ENCODE results near the gene KIRREL3. TPM values are rescaled to one million over a fixed set of nuclear protein-coding genes. Genes with fewer than 3 reads are reported as not detected.

Gene KIRREL3
- total RNA-seq, 1 donor from 2014 or later: 0.24 TPM

DNA sequence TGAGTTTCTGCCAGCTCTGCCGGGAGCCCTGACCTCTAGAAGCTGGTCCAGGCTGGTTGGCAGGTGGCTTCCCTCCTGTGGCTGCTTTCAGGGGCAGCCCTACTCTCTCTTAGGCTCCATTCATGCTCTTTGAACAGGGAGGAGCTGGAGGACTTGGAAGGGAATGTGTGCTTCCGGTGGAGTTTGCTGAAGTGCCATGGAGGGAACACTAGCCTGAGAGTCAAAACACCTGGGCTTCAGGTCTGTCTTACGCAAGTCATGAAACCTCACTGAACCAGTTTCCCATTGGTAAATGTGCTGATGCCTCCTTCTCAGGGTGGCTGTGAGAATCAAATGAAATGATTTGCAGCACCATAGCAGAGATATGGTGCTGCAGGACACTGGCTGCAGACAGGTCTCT is 224.5 kb downstream of the KIRREL3 start:
- DNase-seq (ENCODE audit: missing footprints): no peak
- intact Hi-C loops (cut with DNase I): no loop called here
- no peak for ATAC-seq

DNA sequence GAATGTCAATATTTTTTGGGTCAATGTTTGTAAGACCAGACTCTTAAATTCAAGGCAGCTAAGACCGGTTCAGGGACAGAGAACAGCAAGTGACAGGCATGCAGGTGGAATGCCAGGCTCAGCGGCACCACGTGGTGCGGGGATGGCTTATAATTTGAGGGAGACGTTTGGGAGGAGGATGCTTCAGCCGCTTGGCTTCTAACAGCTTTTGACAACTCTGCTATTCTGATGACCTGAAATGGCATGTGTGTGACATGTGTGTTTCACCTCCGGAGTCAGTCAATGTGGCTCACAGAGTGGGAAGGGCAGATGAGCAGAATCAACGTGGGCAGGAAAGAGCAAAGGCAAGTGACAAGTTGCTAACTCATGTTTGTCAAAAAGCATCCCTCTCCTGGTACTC is 228.3 kb downstream of the KIRREL3 start:
- DNase-seq (ENCODE audit: missing footprints) (no peak), ATAC-seq (no peak)
- intact Hi-C loops (cut with DNase I): no loop called here

GRCh38 chr11:126768702-126769101 is 231.9 kb downstream of the KIRREL3 start:
- ATAC-seq: no peak
- intact Hi-C loops (cut with DNase I): no loop called here
- no peak for DNase-seq (ENCODE audit: missing footprints)

- ATAC-seq: no peak
- no peak for DNase-seq (ENCODE audit: missing footprints)
- intact Hi-C loops (cut with DNase I): no loop called here
These were observed 234.1 kb downstream of the KIRREL3 start for GRCh38 chr11:126766440-126766839.

GRCh38 chr11:126765196-126765595 is 235.4 kb downstream of the KIRREL3 start:
- intact Hi-C loops (cut with DNase I): no loop called here
- no peak for ATAC-seq
- no peak for DNase-seq (ENCODE audit: missing footprints)

DNA sequence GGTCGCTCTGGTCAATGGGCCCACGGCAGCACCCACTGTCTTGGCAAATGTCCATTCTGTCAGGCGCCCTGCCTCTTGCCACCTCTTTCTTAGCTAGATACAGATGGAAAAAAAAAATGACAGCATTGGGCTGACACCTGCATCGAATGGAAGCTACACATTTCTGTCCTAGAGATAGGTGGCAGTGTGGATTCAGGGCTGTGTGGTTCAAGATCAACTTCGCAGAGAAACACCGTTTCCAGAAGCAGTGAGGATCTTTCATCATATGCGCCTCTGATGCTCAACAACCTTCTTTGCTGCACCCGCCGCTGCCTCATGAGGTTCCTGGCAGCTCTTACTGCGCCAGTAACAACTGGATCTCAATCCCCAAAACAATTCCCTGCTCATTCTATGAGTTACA is 236.3 kb downstream of the KIRREL3 start:
- intact Hi-C loops (cut with DNase I): no loop called here
- DNase-seq (ENCODE audit: missing footprints) (no peak), ATAC-seq (no peak)

GRCh38 chr11:126756855-126757254 is 243.7 kb downstream of the KIRREL3 start:
- ATAC-seq (no peak), DNase-seq (ENCODE audit: missing footprints) (no peak)
- intact Hi-C loops (cut with DNase I): no loop called here

DNA sequence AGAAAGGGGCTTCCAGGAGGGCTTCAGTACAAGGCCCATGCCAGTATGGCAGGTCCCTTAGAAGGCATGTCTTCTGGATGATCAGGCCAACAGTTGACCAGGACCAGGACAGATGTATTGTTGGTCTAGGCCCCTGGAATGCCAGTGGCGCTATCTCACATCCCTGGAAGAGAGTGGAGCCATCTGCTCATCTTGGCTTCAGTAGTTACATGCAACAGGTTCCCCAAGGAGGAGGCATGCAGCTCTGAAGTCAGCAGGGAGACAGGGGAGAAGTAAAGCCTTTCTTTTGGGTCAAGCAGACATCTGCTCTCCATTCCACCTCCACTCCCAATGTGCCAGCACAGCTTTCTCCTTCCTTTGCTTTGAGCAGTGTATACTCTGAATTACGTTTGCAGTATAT is 244.1 kb downstream of the KIRREL3 start:
- intact Hi-C loops (cut with DNase I): no loop called here
- ATAC-seq: no peak
- DNase-seq (ENCODE audit: missing footprints): no peak

GRCh38 chr11:126755526-126755925 is 245.0 kb downstream of the KIRREL3 start:
- ATAC-seq: no peak
- intact Hi-C loops (cut with DNase I): no loop called here
- no peak for DNase-seq (ENCODE audit: missing footprints)

GRCh38 chr11:126754591-126755426 is 245.8 kb downstream of the KIRREL3 start:
- no peak for ATAC-seq
- no peak for DNase-seq (ENCODE audit: missing footprints)
- intact Hi-C loops (cut with DNase I): no loop called here

GRCh38 chr11:126753990-126754389 is 246.6 kb downstream of the KIRREL3 start:
- intact Hi-C loops (cut with DNase I): no loop called here

GRCh38 chr11:126751242-126751641 is 249.3 kb downstream of the KIRREL3 start:
- DNase-seq (ENCODE audit: missing footprints) (no peak), ATAC-seq (no peak)
- intact Hi-C loops (cut with DNase I): no loop called here

More at GRCh38 chr11:126753990-126754389, 246.6 kb downstream of the KIRREL3 start:
- ATAC-seq (no peak), DNase-seq (ENCODE audit: missing footprints) (no peak)

DNA sequence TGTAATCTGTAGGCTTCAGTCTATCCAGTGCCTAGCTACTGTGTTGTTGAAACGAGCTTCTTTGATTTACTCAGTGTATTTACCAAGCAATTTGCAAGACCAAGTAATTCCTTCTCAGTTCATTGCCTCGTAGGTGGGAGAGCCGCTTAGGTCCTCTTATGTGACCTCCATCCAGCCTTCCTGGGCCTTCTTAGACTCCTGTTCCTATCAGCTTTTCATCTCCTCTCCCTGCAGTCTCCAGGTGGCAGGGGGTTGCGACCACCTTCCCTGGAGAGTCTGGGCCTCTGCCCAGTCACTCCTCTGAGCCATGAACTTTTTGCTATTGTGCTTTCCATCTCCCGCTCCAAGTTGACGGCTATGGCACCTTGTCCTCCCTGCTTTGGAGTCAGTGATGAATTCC is 251.8 kb downstream of the KIRREL3 start:
- no peak for ATAC-seq
- intact Hi-C loops (cut with DNase I): no loop called here
- no peak for DNase-seq (ENCODE audit: missing footprints)

DNA sequence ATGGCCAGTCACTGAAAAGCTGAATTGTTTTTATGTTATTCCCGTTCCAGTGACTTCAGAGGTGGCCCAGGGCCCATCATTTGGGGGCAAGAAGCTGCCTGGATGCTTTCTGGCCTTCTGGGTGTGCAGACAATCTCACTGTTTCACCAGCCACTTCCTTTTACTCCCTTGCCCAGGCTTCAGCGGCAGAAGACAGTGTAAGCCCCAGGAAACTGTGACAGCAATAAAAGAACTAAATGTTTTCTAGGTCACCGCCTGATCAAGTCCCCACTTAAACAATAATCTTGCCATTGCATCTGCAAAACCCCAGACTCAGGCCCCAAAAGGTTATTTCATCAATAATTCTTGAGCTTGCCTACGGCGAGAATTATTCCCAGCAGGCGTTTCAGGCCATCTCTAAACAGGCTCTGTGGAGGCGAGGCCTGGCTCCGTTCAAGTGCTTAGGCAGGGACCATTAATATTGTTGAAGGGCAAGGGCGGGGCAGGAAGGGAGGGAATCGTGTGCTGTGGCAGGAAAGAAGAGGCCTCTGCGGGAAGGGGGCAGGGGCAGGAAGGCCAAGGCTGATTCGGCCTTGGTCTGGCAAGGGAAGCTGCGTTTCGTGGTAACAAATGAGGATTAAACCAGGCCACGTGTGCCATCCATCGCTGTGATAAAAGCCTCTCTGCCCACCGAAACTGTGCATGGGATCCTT is 252.3 kb downstream of the KIRREL3 start:
- ATAC-seq (no peak), DNase-seq (ENCODE audit: missing footprints) (no peak)
- intact Hi-C loops (cut with DNase I): no loop called here

DNA sequence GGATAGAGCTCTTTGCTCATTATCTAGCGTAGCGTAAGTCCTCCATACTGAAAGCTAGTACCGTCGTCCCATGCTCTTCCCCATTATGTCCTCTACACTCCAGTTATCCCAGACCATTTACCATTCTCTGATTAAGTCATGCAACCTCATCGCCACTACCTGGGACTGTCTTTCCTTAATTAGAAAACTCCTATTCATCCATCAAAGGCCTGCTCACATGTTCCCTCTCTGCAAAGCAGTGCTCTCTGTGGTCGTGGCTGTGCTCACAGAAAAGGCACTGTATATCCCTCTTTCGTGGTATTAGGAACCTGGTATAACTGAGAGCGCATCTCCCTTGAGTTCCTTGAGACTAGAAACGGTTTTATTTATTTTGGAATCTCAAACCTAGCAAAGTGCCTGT is 253.3 kb downstream of the KIRREL3 start:
- DNase-seq (ENCODE audit: missing footprints): no peak
- intact Hi-C loops (cut with DNase I): no loop called here
- ATAC-seq: no peak

- ATAC-seq (no peak), DNase-seq (ENCODE audit: missing footprints) (no peak)
- intact Hi-C loops (cut with DNase I): no loop called here
These were observed 254.1 kb downstream of the KIRREL3 start for GRCh38 chr11:126746443-126746842.

DNA sequence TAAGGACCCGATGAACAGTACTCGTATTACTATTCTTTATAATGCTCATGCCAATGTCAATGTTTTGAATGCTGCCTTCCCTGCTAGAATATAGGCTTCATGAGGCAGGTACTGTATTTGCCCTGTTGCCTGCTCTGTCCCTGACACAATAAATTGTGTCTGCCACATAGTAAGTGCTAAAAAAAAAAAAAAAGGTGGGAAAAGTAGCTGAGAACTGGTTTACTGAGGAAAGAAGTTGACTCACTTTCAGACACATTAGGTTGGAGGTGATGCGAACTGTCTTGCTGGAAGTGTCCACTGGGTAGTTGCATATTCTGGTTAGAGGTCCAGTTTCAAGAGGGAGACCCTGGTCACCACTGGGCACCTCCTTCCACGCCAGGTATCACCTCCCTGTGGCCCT is 255.9 kb downstream of the KIRREL3 start:
- no peak for DNase-seq (ENCODE audit: missing footprints)
- no peak for ATAC-seq
- intact Hi-C loops (cut with DNase I): no loop called here

- ATAC-seq (no peak), DNase-seq (ENCODE audit: missing footprints) (no peak)
- intact Hi-C loops (cut with DNase I): no loop called here
These were observed 256.9 kb downstream of the KIRREL3 start for GRCh38 chr11:126743628-126744027.

GRCh38 chr11:126742582-126742981 is 258.0 kb downstream of the KIRREL3 start:
- no peak for ATAC-seq
- intact Hi-C loops (cut with DNase I): no loop called here
- DNase-seq (ENCODE audit: missing footprints): no peak

DNA sequence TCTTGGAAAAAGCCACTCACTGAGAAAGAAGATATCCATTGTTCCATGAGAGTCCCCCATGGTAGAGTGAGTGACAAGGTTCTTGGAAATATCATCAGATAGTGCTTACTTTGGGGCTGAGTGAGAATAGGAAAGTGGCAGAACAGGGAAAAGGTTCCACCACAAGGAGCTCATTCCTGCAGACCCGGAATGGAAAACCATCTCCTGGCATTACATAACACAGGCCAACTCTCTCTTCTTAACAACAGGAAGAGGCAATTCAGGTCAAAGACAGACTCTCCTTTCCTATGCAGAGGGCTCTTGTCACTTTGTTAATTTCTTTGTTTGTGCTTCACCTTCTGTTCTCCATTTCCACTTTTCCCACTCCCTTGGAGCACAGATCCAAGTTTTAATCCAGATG is 259.7 kb downstream of the KIRREL3 start:
- no peak for DNase-seq (ENCODE audit: missing footprints)
- intact Hi-C loops (cut with DNase I): no loop called here
- ATAC-seq: no peak
